ENCODE measurements around the gene MYO18A.

- TF ChIP-seq CTCF (IDR thresholded peaks at IDR 0.05) (no peak), POLR2A (IDR thresholded peaks at IDR 0.05) (no peak)
Measured at GRCh38 chr17:29172589-29172988, 7.6 kb downstream of the MYO18A start.
